GM23248 (cell line): Measurements from ENCODE around the gene TIAM2. TPM values are rescaled to one million over a fixed set of nuclear protein-coding genes. Genes with fewer than 3 reads are reported as not detected.
"Not testable (repeated sequence)": the region's sequence is repeated elsewhere in the genome, so short reads cannot be mapped to it uniquely, and the experiment has no call there.

ENCODE experiments used
- DNase-seq: peaks from one replicate; pipeline ENCODE4 v3.0.0-alpha.2; 2015
- H2AFZ ChIP-seq: fragments of 200-600 bp; sonication (generic); 2 replicates; pipeline ENCODE4 v1.6.1; 2016; ENCODE audit warnings: antibody characterized with exemption
- H3F3A ChIP-seq: fragments of 200-600 bp; sonication (generic); 2 replicates; pipeline ENCODE4 v1.6.1; 2016; ENCODE audit warnings: mild to moderate bottlenecking, antibody characterized with exemption, mixed run types; ENCODE audit not compliant: insufficient read depth
- H3K27ac ChIP-seq: fragments of 200-600 bp; sonication (generic); 2 replicates; pipeline ENCODE4 v1.5.1; 2016; ENCODE audit warnings: mild to moderate bottlenecking
- H3K27me3 ChIP-seq: fragments of 200-600 bp; sonication (generic); replicated peaks from 2 replicates; pipeline ENCODE4 v1.6.1; 2016; ENCODE audit warnings: mild to moderate bottlenecking; ENCODE audit not compliant: insufficient read depth
- H3K36me3 ChIP-seq: fragments of 200-600 bp; sonication (generic); 2 replicates; pipeline ENCODE4 v1.6.1; 2016; ENCODE audit warnings: low read depth, mild to moderate bottlenecking
- H3K4me1 ChIP-seq: fragments of 200-600 bp; sonication (generic); 2 replicates; pipeline ENCODE4 v1.6.1; 2016; ENCODE audit warnings: mild to moderate bottlenecking; ENCODE audit not compliant: insufficient read depth
- H3K4me2 ChIP-seq: fragments of 200-600 bp; sonication (generic); one replicate; pipeline ENCODE4 v1.6.1; 2016; ENCODE audit warnings: mild to moderate bottlenecking; ENCODE audit not compliant: unreplicated experiment
- H3K4me3 ChIP-seq: fragments of 200-600 bp; sonication (generic); 2 replicates; pipeline ENCODE4 v1.5.1; 2016; ENCODE audit warnings: mild to moderate bottlenecking
- H3K79me2 ChIP-seq: fragments of 200-600 bp; sonication (generic); 2 replicates; pipeline ENCODE4 v1.6.1; 2016; ENCODE audit warnings: mild to moderate bottlenecking; ENCODE audit not compliant: insufficient read depth
- H3K9ac ChIP-seq: fragments of 200-600 bp; sonication (generic); 2 replicates; pipeline ENCODE4 v1.6.1; 2016; ENCODE audit warnings: mild to moderate bottlenecking
- H3K9me2 ChIP-seq: fragments of 200-600 bp; sonication (generic); 2 replicates; pipeline ENCODE4 v1.6.1; 2016; ENCODE audit warnings: mixed run types, mild to moderate bottlenecking, moderate library complexity; ENCODE audit not compliant: insufficient read depth
- H3K9me3 ChIP-seq: fragments of 200-600 bp; sonication (generic); one replicate; pipeline ENCODE4 v1.6.1; 2017; ENCODE audit warnings: low read depth
- H4K20me1 ChIP-seq: fragments of 200-600 bp; sonication (generic); 2 replicates; pipeline ENCODE4 v1.6.0; 2016; ENCODE audit not compliant: insufficient read depth
- EZH2 ChIP-seq: fragments of 200-600 bp; sonication (generic); IDR thresholded peaks from 2 replicates; pipeline ENCODE4 v1.6.1; 2018; ENCODE audit warnings: antibody characterized with exemption, mild to moderate bottlenecking; ENCODE audit not compliant: insufficient read depth, poor library complexity, severe bottlenecking
- EZH2phosphoT487 ChIP-seq: fragments of 200-600 bp; sonication (generic); IDR thresholded peaks from 2 replicates; pipeline ENCODE4 v1.6.1; 2018; ENCODE audit warnings: antibody characterized with exemption, moderate library complexity, mild to moderate bottlenecking, low read depth; ENCODE audit not compliant: insufficient read depth
- WGBS, 2 experiments: methylation state at CpG; one replicate each; pipeline ENCODE4 v1.1.6; 2015 to 2017; ENCODE audit warnings: low lambda C conversion rate in 2 of 2, low coverage in 1 of 2; ENCODE audit errors: missing lambda C conversion rate in 2 of 2; 5-methylcytosine and 5-hydroxymethylcytosine counted together
- in situ Hi-C: fragments of 300-500 bp; cut with MboI; formaldehyde crosslinking; loops from 2 replicates; pipeline ENCODE4 v1.15.0; 2020
- polyA plus RNA-seq: library from polyadenylated mRNA; unstranded; fragments of >200 nt; fragmentation: Nextera tagmentation; extraction: Ambion mirVana; gene quantifications from 2 replicates; pipeline ENCODE4 v1.2.1, GENCODE V29; 2016
- total RNA-seq: library from RNA; depleted of rRNA; stranded (reverse); fragments of >200 nt; shearing (Covaris generic); gene quantifications from 2 replicates; pipeline ENCODE4 v1.2.3, GENCODE V29; 2014

Gene TIAM2
- total and polyA plus RNA-seq, 2 experiments from 2014 or later: 2.4 to 2.6 TPM

- in situ Hi-C loops: no loop called here
- no peak for DNase-seq
- 87 to 88% methylated on average over 4 of the region's 4 CpGs for WGBS, 2 experiments
- TF ChIP-seq EZH2phosphoT487 (no peak), EZH2 (no peak)
- Histone ChIP-seq H3K9ac (no peak overlapping the region), H3K9me3 (no peaks in the 10 kb centered on the region), H3K36me3 (no peaks in the 10 kb centered on the region), H3K4me2 (no peak overlapping the region), H3K4me1 (peaks cover 10% of the 10 kb centered on the region), H3K27me3 (no peaks in the 10 kb centered on the region), H3K27ac (no peak overlapping the region), H3K79me2 (no peaks in the 10 kb centered on the region), H3K4me3 (no peak overlapping the region), H2AFZ (0 out of 2 replicates have a peak overlapping the region, but pooled peaks have one; percentile 70), H3F3A (peaks cover 10% of the 10 kb centered on the region), H3K9me2 (no peaks in the 10 kb centered on the region), H4K20me1 (no peaks in the 10 kb centered on the region)
Observed at GRCh38 chr6:155115893-155116570, 120.9 kb downstream of the TIAM2 start.

DNA sequence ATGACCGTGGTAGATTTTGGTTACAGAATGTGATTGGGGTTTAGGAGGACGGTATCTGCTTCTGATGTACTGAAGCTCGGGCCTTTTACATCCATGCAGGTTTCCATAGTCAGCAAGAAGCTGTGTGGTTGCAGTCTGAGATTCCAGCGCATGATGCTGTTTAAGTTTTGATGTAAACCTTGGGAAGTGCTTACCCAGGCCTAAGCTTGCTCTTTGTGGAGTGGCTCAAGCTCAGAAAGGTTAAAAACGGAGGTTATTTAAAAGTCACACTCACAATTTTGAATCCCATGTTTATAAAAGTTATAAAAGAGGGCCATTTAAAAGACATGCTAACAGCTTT is 121.4 kb downstream of the TIAM2 start:
- H3K4me3 ChIP-seq: no peak overlapping the region
- H3K4me1 ChIP-seq: peaks cover 15% of the 10 kb centered on the region
- H3K4me2 ChIP-seq: peak overlapping the region; percentile 31
- peak overlapping the region; percentile 38; the same call in 1 of the 2 replicates for H3K27ac ChIP-seq
- no peak for DNase-seq
- 90% methylated on average over 5 of the region's 5 CpGs for WGBS, 2 experiments
- no peaks in the 10 kb centered on the region for H3K9me2 ChIP-seq
- no peaks in the 10 kb centered on the region for H4K20me1 ChIP-seq
- no peak for TF ChIP-seq EZH2
- no peak for TF ChIP-seq EZH2phosphoT487
- peaks cover 10% of the 10 kb centered on the region for H3F3A ChIP-seq
- no peaks in the 10 kb centered on the region for H3K36me3 ChIP-seq
- in situ Hi-C loops: no loop called here
- H3K79me2 ChIP-seq: no peaks in the 10 kb centered on the region
- no peaks in the 10 kb centered on the region for H3K27me3 ChIP-seq
- no peaks in the 10 kb centered on the region for H3K9me3 ChIP-seq
- no peak overlapping the region; the same call in 1 of the 2 replicates for H3K9ac ChIP-seq
- peak overlapping the region; percentile 70 for H2AFZ ChIP-seq

DNA sequence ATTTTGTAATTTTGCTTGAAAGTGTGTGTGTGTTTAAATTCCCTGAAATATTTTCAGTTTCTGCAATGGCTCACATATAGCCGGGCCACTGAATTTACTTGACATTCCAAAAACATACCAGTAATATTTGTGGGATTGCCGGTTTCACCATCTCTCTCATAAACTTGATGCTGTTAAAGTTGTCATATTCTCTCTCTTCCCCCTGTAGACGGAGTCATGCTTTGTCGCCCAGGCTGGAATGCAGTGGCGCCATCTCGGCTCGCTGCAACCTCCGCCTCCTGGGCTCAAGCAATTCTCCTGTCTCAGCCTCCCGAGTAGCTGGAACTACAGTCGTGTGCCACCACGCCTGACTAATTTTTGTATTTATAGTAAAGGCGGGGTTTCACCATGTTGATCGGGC is 122.1 kb downstream of the TIAM2 start:
- H3K79me2 ChIP-seq: no peaks in the 10 kb centered on the region

GRCh38 chr6:155117785-155118184 is 122.7 kb downstream of the TIAM2 start:
- Histone ChIP-seq H3K36me3 (no peaks in the 10 kb centered on the region), H3K27ac (peak overlapping the region; percentile 49), H2AFZ (no peak overlapping the region), H3K79me2 (no peaks in the 10 kb centered on the region), H3K9ac (no peak overlapping the region), H3K4me1 (peaks cover 22% of the 10 kb centered on the region), H4K20me1 (no peaks in the 10 kb centered on the region), H3K27me3 (no peaks in the 10 kb centered on the region), H3K9me3 (no peaks in the 10 kb centered on the region), H3K9me2 (no peaks in the 10 kb centered on the region), H3F3A (peaks cover 15% of the 10 kb centered on the region), H3K4me3 (no peak overlapping the region), H3K4me2 (no peak overlapping the region)
- DNase-seq: no peak
- TF ChIP-seq EZH2phosphoT487: no peak
- TF ChIP-seq EZH2: no peak
- in situ Hi-C loops: no loop called here
- 16 to 38% methylated on average over 5 of the region's 5 CpGs for WGBS, 2 experiments

More for the DNA sequence above, 122.1 kb downstream of the TIAM2 start:
- in situ Hi-C loops: no loop called here
- TF ChIP-seq EZH2 (no peak), EZH2phosphoT487 (no peak)
- H3K9me3 ChIP-seq: no peaks in the 10 kb centered on the region
- peak overlapping the region; percentile 31 for H3K4me2 ChIP-seq
- H3F3A ChIP-seq: peaks cover 15% of the 10 kb centered on the region
- DNase-seq: peak; percentile 81
- WGBS, 2 experiments: 53 to 61% methylated on average over 13 of the region's 13 CpGs
- H4K20me1 ChIP-seq: no peaks in the 10 kb centered on the region
- H3K36me3 ChIP-seq: no peaks in the 10 kb centered on the region
- H3K9me2 ChIP-seq: no peaks in the 10 kb centered on the region
- H3K9ac ChIP-seq: no peak overlapping the region
- no peak overlapping the region for H3K4me3 ChIP-seq
- peaks cover 22% of the 10 kb centered on the region for H3K4me1 ChIP-seq
- no peaks in the 10 kb centered on the region for H3K27me3 ChIP-seq
- H3K27ac ChIP-seq: peak overlapping the region; percentile 49
- H2AFZ ChIP-seq: no peak overlapping the region

DNA sequence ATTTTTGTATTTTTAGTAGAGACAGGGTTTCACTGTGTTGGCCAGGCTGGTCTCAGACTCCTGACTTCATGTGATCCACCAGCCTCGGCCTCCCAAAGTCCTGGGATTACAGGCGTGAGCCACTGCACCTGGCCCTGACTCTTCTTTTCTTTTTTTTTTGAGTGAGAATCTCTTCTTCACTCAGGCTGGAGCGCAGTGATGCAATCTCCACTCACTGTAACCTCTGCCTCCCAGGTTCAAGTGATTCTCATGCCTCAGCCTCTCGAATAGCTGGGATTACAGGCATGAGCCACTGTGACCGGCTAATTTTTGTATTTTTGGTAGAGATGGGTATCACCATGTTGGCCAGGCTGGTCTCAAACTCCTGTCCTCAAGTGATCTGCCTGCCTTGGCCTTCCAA is 124.1 kb downstream of the TIAM2 start:
- H3K9ac ChIP-seq, H3K9me2 ChIP-seq, H2AFZ ChIP-seq, H3K9me3 ChIP-seq, H3K79me2 ChIP-seq, DNase-seq, H4K20me1 ChIP-seq, H3K4me3 ChIP-seq, H3K36me3 ChIP-seq, H3K27me3 ChIP-seq, in situ Hi-C loops, H3K4me2 ChIP-seq, H3K27ac ChIP-seq: not testable (repeated sequence)
- 96 to 98% methylated on average over 5 of the region's 5 CpGs for WGBS, 2 experiments
- Histone ChIP-seq H3K4me1 (peaks cover 22% of the 10 kb centered on the region), H3F3A (peaks cover 15% of the 10 kb centered on the region)
